Dermis microvascular lymphatic vessel endothelial cell (primary cell): ENCODE results near the gene HUS1. TPM values are rescaled to one million over a fixed set of nuclear protein-coding genes. Genes with fewer than 3 reads are reported as not detected.
A peak's percentile ranks its signal among the peaks of the same experiment; 100 is the strongest.
"Not testable (repeated sequence)": the region's sequence is repeated elsewhere in the genome, so short reads cannot be mapped to it uniquely, and the experiment has no call there.

Experiments
- DNase-seq, 2 donors: peaks; one replicate each; pipeline versions ENCODE4 v3.0.0 to v3.0.0-alpha.2; 2010; ENCODE audit warnings: low read depth in 2 of 2
- total RNA-seq: library from RNA; depleted of rRNA; stranded (reverse); fragments of >200 nt; gene quantifications from 2 replicates; pipeline ENCODE4 v1.2.1, GENCODE V29; 2014

Gene HUS1
- 8.3 and 8.9 TPM in 2 replicates for total RNA-seq

GRCh38 chr7:47979145-47979831 is at the start of gene HUS1:
Gene HUS1 (minus strand): TSS chr7:47979615. CDS start chr7:47979519, 96 bp downstream.
- DNase-seq, result peak; percentile 45 to 58

GRCh38 chr7:48028938-48029337 is 49.5 kb upstream of the HUS1 start, which contains the start of gene SUN3:
Gene SUN3 (minus strand): TSS chr7:48029107. CDS start chr7:48028938, 169 bp downstream.
- no peak for DNase-seq

DNA sequence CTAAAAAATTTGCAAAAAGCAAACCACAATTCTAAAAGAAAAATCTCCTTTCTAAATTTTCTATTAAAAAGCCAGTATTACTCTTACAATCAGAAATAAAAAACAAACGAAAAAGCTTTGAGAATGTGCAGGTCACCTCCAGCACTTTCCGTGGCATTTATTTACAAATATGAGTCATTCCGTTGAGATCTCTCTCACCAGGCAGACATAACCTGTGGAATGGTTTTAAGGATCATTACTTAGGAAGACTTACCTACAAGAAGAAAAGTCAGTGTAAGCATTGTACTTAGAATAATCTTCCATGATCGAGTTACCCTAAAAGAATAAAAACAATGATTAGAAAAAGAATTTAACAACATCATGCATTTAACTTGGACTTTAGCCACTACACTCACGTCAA is 46.2 kb upstream of the HUS1 start:
- no peak for DNase-seq

DNA sequence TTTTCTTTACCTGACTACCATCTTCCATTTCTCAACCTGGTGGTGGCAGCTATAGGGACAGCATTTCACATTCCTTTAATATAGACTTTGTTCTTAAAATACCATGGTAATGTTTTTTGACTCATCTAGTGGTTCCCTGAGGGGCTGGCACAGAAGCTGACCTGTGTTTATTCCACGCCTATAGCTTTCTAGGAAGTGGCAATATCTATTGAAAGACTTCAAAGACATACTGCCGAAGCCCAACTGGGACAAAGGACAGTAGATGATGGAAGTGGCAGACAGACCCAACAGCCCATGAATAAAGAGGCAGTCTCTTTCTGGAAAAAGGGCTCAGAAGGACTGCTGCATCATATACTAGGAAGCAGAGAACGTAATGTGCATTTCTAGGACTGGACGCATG is 38.3 kb upstream of the HUS1 start:
- DNase-seq, result no peak

GRCh38 chr7:48016641-48017040 is 37.2 kb upstream of the HUS1 start:
- DNase-seq, result no peak

- no peak for DNase-seq
Observed at GRCh38 chr7:48011951-48012350, 32.5 kb upstream of the HUS1 start.

- DNase-seq, result no peak
Observed at GRCh38 chr7:48011323-48011722, 31.9 kb upstream of the HUS1 start.

DNA sequence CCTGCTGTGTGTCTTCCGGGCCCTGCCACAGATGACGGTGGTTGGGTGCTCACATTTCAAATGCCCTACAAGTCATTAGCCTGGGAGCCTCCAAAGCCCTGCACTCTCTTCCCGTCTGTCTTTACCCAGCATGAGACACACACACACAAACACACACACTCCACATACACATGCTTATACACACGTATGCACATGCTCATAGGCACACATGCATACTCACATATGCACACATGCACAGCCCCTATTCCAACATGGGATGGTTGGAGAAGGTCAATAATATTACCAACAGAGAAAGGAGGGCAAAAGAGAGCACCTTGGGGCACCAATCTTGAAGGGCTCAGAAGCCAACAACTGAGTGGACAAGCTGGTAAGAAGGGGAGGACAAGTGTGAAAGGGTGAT is 30.5 kb upstream of the HUS1 start:
- no peak for DNase-seq

- no peak for DNase-seq
Observed at GRCh38 chr7:48009257-48009656, 29.8 kb upstream of the HUS1 start.

DNA sequence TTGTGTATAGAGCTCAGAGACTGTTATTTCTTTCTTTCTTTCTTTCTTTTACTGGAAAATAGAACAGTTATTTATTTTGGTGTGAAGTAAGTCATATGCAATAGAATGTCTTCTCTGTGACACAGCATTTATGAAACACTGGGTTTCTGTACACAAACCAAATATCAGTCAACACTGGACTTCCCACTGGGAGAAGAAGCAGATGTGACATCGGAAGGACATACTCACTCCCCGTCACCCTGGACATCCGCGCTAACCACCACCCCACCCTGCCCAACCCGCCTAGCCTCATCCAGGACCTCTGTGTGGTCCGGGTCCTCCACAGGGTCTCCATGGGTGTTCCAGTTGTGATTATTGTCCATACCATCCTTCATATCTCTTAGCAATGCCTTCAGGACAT is 27.5 kb upstream of the HUS1 start:
- DNase-seq, result no peak

DNA sequence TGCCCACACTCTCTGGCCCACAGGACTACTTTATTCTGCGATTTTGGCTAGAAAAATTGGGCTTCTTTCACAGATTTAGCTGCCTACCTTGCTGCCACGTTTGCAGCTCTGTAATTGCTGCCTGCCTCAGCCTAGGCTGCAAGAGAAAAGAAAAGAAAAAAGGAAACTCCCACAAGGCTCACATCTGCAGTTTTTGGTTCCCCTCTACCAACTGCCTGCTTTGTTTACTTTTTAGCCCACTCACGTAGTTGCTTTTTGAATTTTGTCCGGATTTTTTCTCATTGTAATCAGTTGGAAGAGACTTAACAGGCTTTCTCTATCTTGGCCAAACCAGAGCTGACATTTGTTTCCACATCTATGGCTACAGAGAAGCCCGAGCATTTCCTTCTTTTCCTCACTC is 25.2 kb upstream of the HUS1 start:
- no peak for DNase-seq

- no peak for DNase-seq
Observed at GRCh38 chr7:48004032-48004431, 24.6 kb upstream of the HUS1 start.

DNA sequence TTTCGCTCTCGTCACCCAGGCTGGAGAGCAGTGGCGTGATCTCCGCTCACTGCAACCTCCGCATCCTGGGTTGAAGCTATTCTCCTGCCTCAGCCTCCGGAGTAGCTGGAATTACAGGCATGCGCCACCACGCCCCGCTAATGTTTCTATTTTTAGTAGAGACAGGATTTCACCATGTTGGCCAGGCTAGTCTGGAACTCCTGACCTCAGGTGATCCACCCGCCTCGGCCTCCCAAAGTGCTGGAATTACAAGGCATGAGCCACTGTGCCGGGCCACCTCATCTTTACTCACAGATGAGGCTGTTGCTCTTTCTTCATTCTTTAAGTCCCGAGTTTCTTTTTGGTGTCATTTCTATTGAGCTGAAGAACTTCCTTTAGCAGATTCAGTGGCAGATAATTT is 20.7 kb upstream of the HUS1 start:
- not testable (repeated sequence) for DNase-seq

DNA sequence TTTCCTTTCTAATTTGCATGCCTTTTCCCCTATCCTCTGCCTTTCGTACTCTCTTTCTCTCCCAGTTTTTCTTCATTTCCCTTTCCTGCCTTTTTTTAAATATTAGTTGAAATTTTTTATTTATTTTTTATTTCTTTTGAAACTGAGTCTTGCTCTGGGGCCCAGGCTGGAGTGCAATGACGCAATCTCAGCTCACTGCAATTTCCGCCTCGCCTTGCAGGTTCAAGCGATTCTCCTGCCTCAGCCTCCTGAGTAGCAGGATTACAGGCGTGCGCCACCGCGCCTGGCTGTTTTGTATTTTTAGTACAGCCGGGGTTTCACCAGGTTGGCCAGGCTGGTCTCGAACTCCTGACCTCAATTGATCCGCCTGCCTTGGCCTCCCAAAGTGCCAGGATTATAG is 20.0 kb upstream of the HUS1 start:
- no peak for DNase-seq

DNA sequence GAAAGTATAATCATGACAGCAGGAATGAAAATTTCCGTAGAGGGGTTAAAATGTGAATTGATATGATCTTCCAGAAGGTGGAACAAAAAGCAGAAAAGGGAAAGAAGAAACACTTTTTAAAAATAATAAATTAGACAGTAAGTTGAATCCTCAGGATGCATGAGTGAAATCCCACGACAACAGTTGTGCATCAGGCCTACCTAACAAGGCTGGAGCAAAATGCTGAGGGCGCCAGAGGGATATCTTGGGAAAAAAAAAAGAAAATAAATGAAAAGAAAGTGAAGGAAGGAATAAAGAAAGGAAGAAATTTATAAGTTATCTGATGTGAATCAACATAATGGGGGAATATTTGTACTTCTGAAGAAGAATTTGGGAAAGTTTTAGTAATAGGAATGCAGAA is 13.0 kb upstream of the HUS1 start:
- DNase-seq, result no peak

GRCh38 chr7:47991741-47992311 is 12.4 kb upstream of the HUS1 start:
- DNase-seq, result peak; percentile 31 to 76

DNA sequence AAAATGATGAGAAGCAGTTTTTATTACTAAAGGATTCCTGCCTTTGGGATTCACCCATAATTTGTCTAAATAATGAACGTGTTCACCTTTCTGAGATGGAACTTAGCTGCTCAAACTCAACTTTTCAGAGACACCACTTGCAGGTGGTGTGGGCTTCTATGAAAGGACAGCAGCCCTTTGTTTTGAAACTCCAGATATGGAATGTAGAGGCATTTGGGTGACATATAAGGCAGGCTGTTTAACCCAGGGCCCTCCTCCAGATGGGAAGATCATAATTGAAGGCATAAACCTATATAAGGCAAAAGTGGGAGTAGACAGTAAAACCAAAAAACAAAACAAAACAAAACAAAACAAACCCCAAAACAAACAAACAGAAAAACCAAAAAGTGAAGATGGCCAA is 11.9 kb upstream of the HUS1 start:
- DNase-seq, result no peak

GRCh38 chr7:47990592-47990991 is 11.2 kb upstream of the HUS1 start:
- DNase-seq, result no peak

- DNase-seq, result not testable (repeated sequence)
Observed at GRCh38 chr7:47989607-47990400, 10.4 kb upstream of the HUS1 start.

- peak in 1 of 2 donors; percentile 12 for DNase-seq
Observed at GRCh38 chr7:47988496-47989386, 9.3 kb upstream of the HUS1 start.

DNA sequence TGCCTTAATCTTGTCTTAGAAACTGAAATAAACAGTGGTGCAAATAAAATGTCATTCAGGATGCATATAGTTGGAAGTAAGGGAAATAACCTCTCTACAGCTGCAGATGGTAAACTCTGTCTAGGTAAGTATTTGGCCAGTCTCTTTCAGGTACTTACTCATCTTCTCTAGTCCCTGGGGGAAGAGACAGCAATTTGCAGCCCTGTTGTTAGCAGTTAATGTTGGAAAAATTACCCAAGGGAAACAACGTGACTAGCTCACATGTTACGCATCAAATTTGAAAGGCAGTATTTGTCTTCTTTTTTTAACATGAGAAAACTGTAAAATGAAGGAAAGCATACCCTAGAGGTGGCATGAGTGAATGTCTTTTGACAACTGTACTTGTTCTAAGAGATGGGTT is 3.2 kb upstream of the HUS1 start:
- no peak for DNase-seq

- not testable (repeated sequence) for DNase-seq
Observed at GRCh38 chr7:47980648-47981047, 1.2 kb upstream of the HUS1 start.
